ENCODE results near the gene TLX1. TPM values are rescaled to one million over a fixed set of nuclear protein-coding genes. Genes with fewer than 3 reads are reported as not detected.

TLX1 gene
- total RNA-seq, 1 experiment from 2014 or later: not detected

DNA sequence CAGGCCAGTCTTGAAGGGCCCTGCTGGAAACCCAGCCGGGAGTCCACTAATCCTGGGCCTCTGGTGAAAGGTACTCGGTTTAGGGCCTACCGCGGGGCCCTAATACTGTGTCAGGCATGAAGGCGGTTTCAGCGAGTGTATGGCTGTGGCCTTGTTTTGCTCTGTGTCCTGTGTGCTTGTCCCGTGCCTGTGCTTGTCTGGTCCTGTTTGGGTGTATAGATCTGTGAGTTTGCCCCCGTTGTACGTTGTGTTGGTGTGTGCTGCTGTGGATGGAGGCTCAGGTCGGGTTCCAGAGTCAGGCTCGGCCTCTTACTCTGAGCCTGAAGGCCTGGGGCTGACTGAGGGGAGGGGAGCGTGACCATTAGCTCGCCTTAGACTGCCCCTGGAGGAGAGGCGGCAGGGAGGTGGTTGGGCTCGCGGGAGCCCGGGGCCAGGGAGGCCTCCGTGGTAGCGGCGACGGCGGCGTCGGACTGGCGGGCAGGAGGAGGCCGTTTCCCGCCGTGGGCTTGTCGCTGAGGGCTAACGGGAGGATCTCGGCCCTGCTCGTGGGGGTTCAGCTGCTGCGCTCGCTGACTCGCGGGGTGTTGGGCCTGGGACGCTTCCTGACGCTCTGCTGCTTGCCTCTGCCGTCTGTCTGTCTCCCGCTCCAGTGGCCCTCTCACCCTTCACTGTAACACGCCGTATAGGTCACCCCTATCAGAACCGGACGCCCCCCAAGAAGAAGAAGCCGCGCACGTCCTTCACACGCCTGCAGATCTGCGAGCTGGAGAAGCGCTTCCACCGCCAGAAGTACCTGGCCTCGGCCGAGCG lies 2.6 kb downstream of the TLX1 start:
- no peak for DNase-seq
- H3K4me2 ChIP-seq (ENCODE audit: low read length): no peak overlapping the region

DNA sequence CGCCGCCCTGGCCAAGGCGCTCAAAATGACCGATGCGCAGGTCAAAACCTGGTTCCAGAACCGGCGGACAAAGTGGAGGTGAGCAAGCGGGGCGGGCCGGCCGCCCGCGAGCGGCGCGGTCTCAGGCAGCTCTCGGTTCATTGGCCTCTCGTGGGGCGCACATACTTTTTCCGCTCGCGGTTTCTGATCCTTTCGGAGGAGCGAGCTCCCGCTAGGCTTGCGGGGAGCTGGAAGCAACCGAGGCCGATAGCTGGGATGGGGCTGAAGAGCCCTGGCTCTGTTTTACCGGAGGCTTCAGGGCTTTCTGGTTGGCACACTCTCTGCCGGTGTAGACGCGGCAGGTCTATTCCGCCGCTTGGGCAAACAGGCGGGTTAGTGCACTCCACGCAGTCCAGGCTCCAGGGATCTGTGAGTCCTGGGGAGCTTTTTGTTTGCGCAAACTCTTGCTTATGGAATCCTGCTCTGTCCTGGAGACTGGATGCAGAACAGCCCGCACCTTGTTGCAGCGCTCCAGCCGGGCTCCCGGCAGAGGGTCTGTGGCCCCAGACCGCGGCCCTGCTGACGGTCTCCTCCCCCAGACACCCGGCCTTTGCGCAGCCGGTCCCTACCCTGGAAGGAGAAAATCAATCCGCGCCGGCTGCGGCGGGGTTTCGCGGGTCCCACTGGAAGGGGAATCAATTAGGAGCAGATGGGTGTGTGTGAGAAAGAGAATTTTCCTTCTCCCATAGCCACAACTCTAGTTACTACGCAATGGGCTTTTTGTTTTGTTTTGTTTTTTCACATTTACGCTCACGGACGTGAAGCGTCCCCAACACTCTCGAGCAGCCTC lies 3.4 kb downstream of the TLX1 start:
- ChIA-PET POLR2A (ENCODE audit: unreplicated experiment) (no interaction called here), CTCF (no interaction called here)
- Histone ChIP-seq H2AFZ (ENCODE audit: low read length) (no peak overlapping the region), H3K27ac (ENCODE audit: low read length) (no peak overlapping the region), H3K36me3 (ENCODE audit: low read depth, low read length) (no peaks in the 10 kb centered on the region), H3K27me3 (ENCODE audit: low read length) (peaks cover 12% of the 10 kb centered on the region), H3K9me3 (ENCODE audit: low read length) (no peaks in the 10 kb centered on the region), H4K20me1 (ENCODE audit: low read length) (no peaks in the 10 kb centered on the region), H3K4me2 (ENCODE audit: low read length) (no peak overlapping the region), H3K4me1 (ENCODE audit: insufficient read depth, low read length) (no peaks in the 10 kb centered on the region), H3K4me3 (ENCODE audit: low read length) (no peak overlapping the region), H3K9ac (ENCODE audit: low read length) (no peak overlapping the region), H3F3A (ENCODE audit: low read length, unreplicated experiment) (no peaks in the 10 kb centered on the region), H3K79me2 (ENCODE audit: low read length) (no peaks in the 10 kb centered on the region), H3K9me2 (replicated peaks; ENCODE audit: low read length) (no peaks in the 10 kb centered on the region)
- intact Hi-C loops (cut with micrococcal nuclease): no loop called here
- ATAC-seq (no peak), DNase-seq (no peak)
- no TSS peak for BruUV-seq (replicated peaks)
- TF ChIP-seq EZH2phosphoT487 (IDR thresholded peaks at IDR 0.05; ENCODE audit: borderline replicate concordance, low read length) (no peak), EZH2 (IDR thresholded peaks at IDR 0.05; ENCODE audit: low read length, unreplicated experiment) (no peak)
- TF ChIP-seq, protein P1, sequence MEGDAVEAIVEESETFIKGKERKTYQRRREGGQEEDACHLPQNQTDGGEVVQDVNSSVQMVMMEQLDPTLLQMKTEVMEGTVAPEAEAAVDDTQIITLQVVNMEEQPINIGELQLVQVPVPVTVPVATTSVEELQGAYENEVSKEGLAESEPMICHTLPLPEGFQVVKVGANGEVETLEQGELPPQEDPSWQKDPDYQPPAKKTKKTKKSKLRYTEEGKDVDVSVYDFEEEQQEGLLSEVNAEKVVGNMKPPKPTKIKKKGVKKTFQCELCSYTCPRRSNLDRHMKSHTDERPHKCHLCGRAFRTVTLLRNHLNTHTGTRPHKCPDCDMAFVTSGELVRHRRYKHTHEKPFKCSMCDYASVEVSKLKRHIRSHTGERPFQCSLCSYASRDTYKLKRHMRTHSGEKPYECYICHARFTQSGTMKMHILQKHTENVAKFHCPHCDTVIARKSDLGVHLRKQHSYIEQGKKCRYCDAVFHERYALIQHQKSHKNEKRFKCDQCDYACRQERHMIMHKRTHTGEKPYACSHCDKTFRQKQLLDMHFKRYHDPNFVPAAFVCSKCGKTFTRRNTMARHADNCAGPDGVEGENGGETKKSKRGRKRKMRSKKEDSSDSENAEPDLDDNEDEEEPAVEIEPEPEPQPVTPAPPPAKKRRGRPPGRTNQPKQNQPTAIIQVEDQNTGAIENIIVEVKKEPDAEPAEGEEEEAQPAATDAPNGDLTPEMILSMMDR (conservative IDR thresholded peaks at IDR 0.05; ENCODE audit: low read depth, low read length): no peak

More for the DNA sequence above, 2.6 kb downstream of the TLX1 start:
- ChIA-PET CTCF (no interaction called here), POLR2A (ENCODE audit: unreplicated experiment) (no interaction called here)
- H3K4me1 ChIP-seq (ENCODE audit: insufficient read depth, low read length): no peaks in the 10 kb centered on the region
- no peaks in the 10 kb centered on the region for H4K20me1 ChIP-seq (ENCODE audit: low read length)
- no peak overlapping the region for H3K27ac ChIP-seq (ENCODE audit: low read length)
- H3K27me3 ChIP-seq (ENCODE audit: low read length): peaks cover 12% of the 10 kb centered on the region
- TF ChIP-seq EZH2phosphoT487 (IDR thresholded peaks at IDR 0.05; ENCODE audit: borderline replicate concordance, low read length) (no peak), EZH2 (IDR thresholded peaks at IDR 0.05; ENCODE audit: low read length, unreplicated experiment) (no peak)
- TF ChIP-seq, protein P1 (conservative IDR thresholded peaks at IDR 0.05; ENCODE audit: low read depth, low read length): no peak
- ATAC-seq: no peak
- H3F3A ChIP-seq (ENCODE audit: low read length, unreplicated experiment): no peaks in the 10 kb centered on the region
- intact Hi-C loops (cut with micrococcal nuclease): no loop called here
- no peak overlapping the region for H3K4me3 ChIP-seq (ENCODE audit: low read length)
- H3K9me2 ChIP-seq (replicated peaks; ENCODE audit: low read length): no peaks in the 10 kb centered on the region
- BruUV-seq (replicated peaks): no TSS peak
- no peaks in the 10 kb centered on the region for H3K79me2 ChIP-seq (ENCODE audit: low read length)
- no peaks in the 10 kb centered on the region for H3K36me3 ChIP-seq (ENCODE audit: low read depth, low read length)
- H3K9ac ChIP-seq (ENCODE audit: low read length): no peak overlapping the region
- H3K9me3 ChIP-seq (ENCODE audit: low read length): no peaks in the 10 kb centered on the region
- H2AFZ ChIP-seq (ENCODE audit: low read length): no peak overlapping the region
